ENCODE results near the gene GYS1. TPM values are rescaled to one million over a fixed set of nuclear protein-coding genes. Genes with fewer than 3 reads are reported as not detected.
"Not testable (repeated sequence)": the region's sequence is repeated elsewhere in the genome, so short reads cannot be mapped to it uniquely, and the experiment has no call there.

GYS1 gene
- polyA plus RNA-seq (2013, experiment 1 of 2; ENCODE audit: insufficient read length) = 103 TPM
- polyA plus RNA-seq (2013, experiment 2 of 2; ENCODE audit: insufficient read length) = 92.9 TPM

- peak; percentile 100 for DNase-seq
Measured at GRCh38 chr19:48993175-48994034, at the start of gene GYS1, which contains the start of gene RUVBL2. Gene GYS1, minus strand, starts transcription at chr19:48993309. Its CDS starts 197 bp downstream, at chr19:48993112. Gene RUVBL2, plus strand, starts transcription at chr19:48993887. Its CDS starts 25 bp downstream, at chr19:48993912.

GRCh38 chr19:49042666-49043065, 49.6 kb upstream of the GYS1 start:
- not testable (repeated sequence) for DNase-seq

GRCh38 chr19:49042177-49042576, 49.1 kb upstream of the GYS1 start:
- DNase-seq = peak; percentile 34

- not testable (repeated sequence) for DNase-seq
Measured at GRCh38 chr19:49039736-49040135, 46.6 kb upstream of the GYS1 start.

- peak; percentile 72 for DNase-seq
Measured at GRCh38 chr19:49038557-49039276, 45.6 kb upstream of the GYS1 start.

GRCh38 chr19:49038111-49038510, 45.0 kb upstream of the GYS1 start:
- not testable (repeated sequence) for DNase-seq

GRCh38 chr19:49036815-49037214, 43.7 kb upstream of the GYS1 start, which contains the start of gene CGB1:
Gene CGB1, minus strand, starts transcription at chr19:49036895. Its CDS starts 184 bp downstream, at chr19:49036711.
- DNase-seq = not testable (repeated sequence)

- DNase-seq = peak; percentile 33
Measured at GRCh38 chr19:49031642-49032301, 38.7 kb upstream of the GYS1 start, which contains the start of gene CGB2. Gene CGB2, plus strand, starts transcription at chr19:49031890. Its CDS starts 206 bp downstream, at chr19:49032096.

- not testable (repeated sequence) for DNase-seq
Measured at GRCh38 chr19:49030323-49030722, 37.2 kb upstream of the GYS1 start.

GRCh38 chr19:49029749-49030148, 36.6 kb upstream of the GYS1 start:
- DNase-seq = peak; percentile 46

- not testable (repeated sequence) for DNase-seq
Measured at GRCh38 chr19:49028686-49029085, 35.6 kb upstream of the GYS1 start.

GRCh38 chr19:49025599-49025998, 32.5 kb upstream of the GYS1 start:
- not testable (repeated sequence) for DNase-seq

- not testable (repeated sequence) for DNase-seq
Measured at GRCh38 chr19:49025088-49025487, 32.0 kb upstream of the GYS1 start.

- not testable (repeated sequence) for DNase-seq
Measured at GRCh38 chr19:49024233-49024632, 31.1 kb upstream of the GYS1 start, which contains the start of gene CGB3. Gene CGB3, minus strand, starts transcription at chr19:49024333. Its CDS starts 362 bp downstream, at chr19:49023971.

GRCh38 chr19:49022116-49022515, 29.0 kb upstream of the GYS1 start:
- no peak for DNase-seq

GRCh38 chr19:49020931-49021895, 28.1 kb upstream of the GYS1 start:
- peak; percentile 33 for DNase-seq

- no peak for DNase-seq
Measured at GRCh38 chr19:49020342-49020741, 27.2 kb upstream of the GYS1 start.

GRCh38 chr19:49019242-49019932, 26.3 kb upstream of the GYS1 start:
- DNase-seq = peak; percentile 40

GRCh38 chr19:49018388-49019241, 25.5 kb upstream of the GYS1 start:
- DNase-seq = peak; percentile 6
